GM12878 (cell line): ENCODE data around the gene NFKB2. TPM values are rescaled to one million over a fixed set of nuclear protein-coding genes. Genes with fewer than 3 reads are reported as not detected.

ENCODE experiments used
- ATAC-seq: fragments of 200-7000 bp; cut with Tn5 transposase; 3 replicates; pipeline ENCODE4 v1.9.1; 2020; ENCODE audit warnings: mild to moderate bottlenecking, moderate library complexity
- BruUV-seq: library from RNA; stranded (reverse); fragments of 400-500 nt; replicated peaks from 2 replicates; lab custom pipeline; 2021; lab: Mats Ljungman, UMichigan
- CTCF ChIA-PET: fragments of 300-600 bp; sonication (Branson Sonifier 250); formaldehyde crosslinking; extraction: SDS; loops from one replicate; lab custom pipeline; 2021; ENCODE audit warnings: inconsistent platforms; lab: Yijun Ruan, JAX
- POLR2A ChIA-PET: fragments of 350-600 bp; formaldehyde crosslinking; extraction: SDS; loops from one replicate; lab custom pipeline; 2021; ENCODE audit warnings: inconsistent platforms; lab: Charles Lee
- RAD21 ChIA-PET: fragments of 300-600 bp; sonication (Branson Sonifier 250); formaldehyde crosslinking; loops from one replicate; lab custom pipeline; 2023; ENCODE audit warnings: antibody characterized with exemption; ENCODE audit not compliant: unreplicated experiment; lab: Charles Lee
- SMC1A ChIA-PET: fragments of 300-600 bp; sonication (Branson Sonifier 250); formaldehyde crosslinking; loops from one replicate; lab custom pipeline; 2023; ENCODE audit not compliant: unreplicated experiment, uncharacterized antibody; lab: Charles Lee
- DNase-seq: peaks from one replicate; pipeline ENCODE4 v3.0.0-alpha.2; 2011; ENCODE audit warnings: low read depth, low spot score
- FAIRE-seq: peaks from 3 replicates; lab custom pipeline; 2011; peaks lifted over from hg19 to GRCh38; lab: Jason Lieb, UNC
- H2AFZ ChIP-seq: 2 replicates; pipeline ENCODE4 v1.6.0; 2011; ENCODE audit warnings: low read depth, low read length, control low read depth; ENCODE audit not compliant: control insufficient read depth
- H3K27ac ChIP-seq: 2 replicates; pipeline ENCODE4 v1.5.1; 2011; ENCODE audit warnings: control low read depth; ENCODE audit not compliant: control insufficient read depth, insufficient read depth
- H3K27me3 ChIP-seq, 2 experiments: replicated peaks in 1 of 2; 2 replicates each; pipeline versions ENCODE4 v1.6.0 to v1.6.1; 2011; ENCODE audit warnings: low read length in 1 of 2; ENCODE audit not compliant: control insufficient read depth in 2 of 2, insufficient read depth in 2 of 2
- H3K36me3 ChIP-seq, 2 experiments: 2 replicates each; pipeline ENCODE4 v1.5.1; 2011; ENCODE audit warnings: low read length in 1 of 2; ENCODE audit not compliant: control insufficient read depth in 2 of 2, insufficient read depth in 2 of 2
- H3K4me1 ChIP-seq: 2 replicates; pipeline ENCODE4 v1.6.1; 2011; ENCODE audit warnings: mild to moderate bottlenecking, low read length, moderate library complexity, mixed read lengths; ENCODE audit not compliant: control insufficient read depth, insufficient read depth
- H3K4me2 ChIP-seq: 2 replicates; pipeline ENCODE4 v1.6.0; 2011; ENCODE audit warnings: control low read depth; ENCODE audit not compliant: control insufficient read depth, insufficient read depth
- H3K4me3 ChIP-seq: fragments of 200-600 bp; sonication (generic); 2 replicates; pipeline ENCODE4 v1.5.1; 2016
- H3K79me2 ChIP-seq: 2 replicates; pipeline ENCODE4 v1.6.0; 2011; ENCODE audit warnings: low read length; ENCODE audit not compliant: control insufficient read depth, insufficient read depth
- H3K9ac ChIP-seq: 2 replicates; pipeline ENCODE4 v1.8.0; 2011; ENCODE audit warnings: low read length, control low read depth, mixed read lengths; ENCODE audit not compliant: control insufficient read depth, insufficient read depth
- H3K9me3 ChIP-seq: replicated peaks from 3 replicates; pipeline ENCODE4 v1.5.1; 2011; ENCODE audit warnings: mild to moderate bottlenecking, low read length; ENCODE audit not compliant: control insufficient read depth, insufficient read depth
- H4K20me1 ChIP-seq: 2 replicates; pipeline ENCODE4 v1.6.0; 2011; ENCODE audit not compliant: control insufficient read depth, insufficient read depth
- CREB1 ChIP-seq: IDR thresholded peaks from 2 replicates; pipeline ENCODE4 v1.6.1; 2012; ENCODE audit warnings: low read depth, mild to moderate bottlenecking, inconsistent platforms
- CTCF ChIP-seq, 3 experiments: IDR thresholded peaks in 2 of 3; conservative IDR thresholded peaks in 1 of 3; 2 replicates each; pipeline ENCODE4 v1.5.1; 2011; ENCODE audit warnings: low read depth in 3 of 3, low read length in 3 of 3, mild to moderate bottlenecking in 3 of 3, control low read depth in 2 of 3, moderate library complexity in 2 of 3, inconsistent platforms in 1 of 3, mixed read lengths in 1 of 3; ENCODE audit not compliant: control insufficient read depth in 2 of 3, insufficient read depth in 1 of 3; ENCODE audit errors: extremely low read depth in 1 of 3
- MLLT1 ChIP-seq: fragments of 450-650 bp; IDR thresholded peaks from 2 replicates; pipeline ENCODE4 v1.6.1; 2016; ENCODE audit warnings: mild to moderate bottlenecking
- MYB ChIP-seq: fragments of 150-350 bp; IDR thresholded peaks from 2 replicates; pipeline ENCODE4 v1.6.1; 2014; ENCODE audit warnings: mild to moderate bottlenecking, low read depth, low read length, borderline replicate concordance
- POLR2AphosphoS2 ChIP-seq: IDR thresholded peaks from 2 replicates; pipeline ENCODE4 v1.6.1; 2011; ENCODE audit warnings: low read depth, mild to moderate bottlenecking, low read length, improper control_type of control experiment, moderate library complexity
- POU2F2 ChIP-seq: IDR thresholded peaks from 3 replicates; pipeline ENCODE4 v1.6.1; 2011; ENCODE audit warnings: low read depth, mild to moderate bottlenecking, low read length, borderline replicate concordance
- RUNX3 ChIP-seq: IDR thresholded peaks from 2 replicates; pipeline ENCODE4 v1.6.1; 2012; ENCODE audit warnings: low read length, inconsistent platforms
- WGBS: methylation state at CpG from one replicate; pipeline ENCODE4 v1.1.6; 2016; ENCODE audit warnings: low lambda C conversion rate; ENCODE audit not compliant: insufficient replicate concordance, insufficient coverage; ENCODE audit errors: missing lambda C conversion rate; 5-methylcytosine and 5-hydroxymethylcytosine counted together
- in situ Hi-C: fragments of 300-500 bp; cut with MboI; formaldehyde crosslinking; loops from 9 replicates; pipeline ENCODE4 v1.14.3; 2018; ENCODE audit warnings: mixed read lengths
- intact Hi-C: fragments of 100-400 bp; cut with micrococcal nuclease; formaldehyde crosslinking; loops from one replicate; pipeline ENCODE4 v1.14.2; 2022; ENCODE audit not compliant: unreplicated experiment
- polyA plus RNA-seq, 11 experiments: library from polyadenylated mRNA; depleted of rRNA in 4 of 11; unstranded in 6 of 11; stranded (reverse) in 5 of 11; fragments of >200 nt; fragmentation: Nextera tagmentation in 4 of 11; fragmentation: Illumina TruSeq in 1 of 11; extraction: Ambion mirVana in 4 of 11; extraction: Trizol in 1 of 11; gene quantifications; 1 replicate in 1 of 11; 2 replicates in 10 of 11; pipeline versions ENCODE4 v1.2.1 to v1.2.3, GENCODE V29; 2011 to 2016; ENCODE audit warnings: inconsistent platforms in 2 of 11, missing spikeins in 2 of 11, low read depth in 1 of 11
- total RNA-seq, 4 experiments: library from RNA; depleted of rRNA in 3 of 4; stranded (reverse); fragments of >200 nt in 3 of 4; fragmentation: Illumina TruSeq in 1 of 4; extraction: Trizol in 1 of 4; gene quantifications; 2 replicates each; pipeline versions ENCODE4 v1.2.1 to v1.2.3, GENCODE V29; 2013 to 2021

Gene NFKB2
- total and polyA plus RNA-seq, 10 of the 15 experiments (the other 5 are each of a cell fraction or from before 2014, with no cell fraction given): 0.56 to 144 (median 49.4) TPM

GRCh38 chr10:102431452-102432124 lies 36.1 kb downstream of the NFKB2 start:
- H3K9ac ChIP-seq: peak overlapping the region; percentile 96
- DNase-seq (no peak), FAIRE-seq (peak; percentile 56), ATAC-seq (peak; percentile 12)
- H3K4me2 ChIP-seq: peak overlapping the region; percentile 56
- no TSS peak for BruUV-seq
- no peaks in the 10 kb centered on the region for H3K9me3 ChIP-seq
- H3K36me3 ChIP-seq: no peaks in the 10 kb centered on the region
- no peaks in the 10 kb centered on the region for H4K20me1 ChIP-seq
- in situ Hi-C loops: no loop called here
- 7% methylated on average over 4 of the region's 4 CpGs for WGBS
- H3K4me1 ChIP-seq: peaks cover 21% of the 10 kb centered on the region
- TF ChIP-seq POU2F2: peak; percentile 82; the same call in 1 of the 3 replicates
- TF ChIP-seq POLR2AphosphoS2: no peak
- 0 out of 2 replicates have a peak, but pooled peaks have one; percentile 5 for TF ChIP-seq CREB1
- TF ChIP-seq RUNX3: peak; percentile 59
- TF ChIP-seq CTCF (IDR thresholded peaks at IDR 0.05 in 2 of 3, conservative IDR thresholded peaks at IDR 0.05 in 1 of 3; ENCODE audit: control insufficient read depth in 2 of 3, extremely low read depth in 1 of 3, insufficient read depth in 1 of 3, low read depth in 3 of 3, low read length in 3 of 3): peak in 1 of 3 experiments; percentile 17; a peak in 1 of 6 replicates
- TF ChIP-seq MYB: no peak
- peak; percentile 83 for TF ChIP-seq MLLT1
- H3K79me2 ChIP-seq: peaks cover 11% of the 10 kb centered on the region
- ChIA-PET POLR2A (interaction anchor here (0.7 to 5.5 kb wide), 7 partner anchors 9 to 186 kb away, joined by 3 to 42 read pairs (median 12); partner anchors contain the start of genes C10orf95, FBXL15, GBF1 and NFKB2), RAD21 (interaction anchor here (0.6 to 2.8 kb wide), 8 partner anchors 11 to 152 kb away, joined by 3 to 24 read pairs (median 4); partner anchors contain the start of genes C10orf95, FBXL15 and NFKB2), CTCF (interaction anchor here (0.7 to 2.3 kb wide), 8 partner anchors 9 to 202 kb away, joined by 3 to 15 read pairs (median 6); partner anchors contain the start of gene FBXL15), SMC1A (interaction anchor here (0.5 to 5.5 kb wide), 5 partner anchors 10 to 220 kb away, joined by 3 to 42 read pairs (median 4); partner anchors contain the start of gene FBXL15)
- peak overlapping the region; percentile 90 for H3K27ac ChIP-seq
- H2AFZ ChIP-seq: peak overlapping the region; percentile 89
- H3K27me3 ChIP-seq: no peaks in the 10 kb centered on the region
- peak overlapping the region; percentile 93 for H3K4me3 ChIP-seq
- intact Hi-C loops: loop anchor here (1.0 to 5.0 kb wide), 4 partner anchors 10 to 281 kb away; partner anchors contain the start of genes ARL3, C10orf95 and SFXN2
